Mucosa of gallbladder (tissue), 1 donor: ENCODE data around the gene ITGB4. TPM values are rescaled to one million over a fixed set of nuclear protein-coding genes. Genes with fewer than 3 reads are reported as not detected.
A peak's percentile ranks its signal among the peaks of the same experiment; 100 is the strongest.

Source experiments
- DNase-seq: peaks from one replicate; pipeline ENCODE4 v3.0.0-alpha.2; 2020; ENCODE audit warnings: low spot score
- total RNA-seq: library from RNA; stranded (reverse); gene quantifications from one replicate; pipeline ENCODE4 v1.2.1, GENCODE V29; 2021
- donor health status: DM: no; HTN: no; CAD: no.

ITGB4 gene
- total RNA-seq, 1 donor from 2014 or later = 317 TPM

GRCh38 chr17:75697651-75698291, 23.5 kb upstream of the ITGB4 start:
- no peak for DNase-seq

- DNase-seq = no peak
Observed at GRCh38 chr17:75698659-75699058, 22.6 kb upstream of the ITGB4 start.

GRCh38 chr17:75701288-75701687, 20.0 kb upstream of the ITGB4 start:
- no peak for DNase-seq

GRCh38 chr17:75703191-75703590, 18.1 kb upstream of the ITGB4 start:
- no peak for DNase-seq

- DNase-seq = no peak
Observed at GRCh38 chr17:75703591-75703990, 17.7 kb upstream of the ITGB4 start.

GRCh38 chr17:75704963-75705875, 16.0 kb upstream of the ITGB4 start:
- no peak for DNase-seq

DNA sequence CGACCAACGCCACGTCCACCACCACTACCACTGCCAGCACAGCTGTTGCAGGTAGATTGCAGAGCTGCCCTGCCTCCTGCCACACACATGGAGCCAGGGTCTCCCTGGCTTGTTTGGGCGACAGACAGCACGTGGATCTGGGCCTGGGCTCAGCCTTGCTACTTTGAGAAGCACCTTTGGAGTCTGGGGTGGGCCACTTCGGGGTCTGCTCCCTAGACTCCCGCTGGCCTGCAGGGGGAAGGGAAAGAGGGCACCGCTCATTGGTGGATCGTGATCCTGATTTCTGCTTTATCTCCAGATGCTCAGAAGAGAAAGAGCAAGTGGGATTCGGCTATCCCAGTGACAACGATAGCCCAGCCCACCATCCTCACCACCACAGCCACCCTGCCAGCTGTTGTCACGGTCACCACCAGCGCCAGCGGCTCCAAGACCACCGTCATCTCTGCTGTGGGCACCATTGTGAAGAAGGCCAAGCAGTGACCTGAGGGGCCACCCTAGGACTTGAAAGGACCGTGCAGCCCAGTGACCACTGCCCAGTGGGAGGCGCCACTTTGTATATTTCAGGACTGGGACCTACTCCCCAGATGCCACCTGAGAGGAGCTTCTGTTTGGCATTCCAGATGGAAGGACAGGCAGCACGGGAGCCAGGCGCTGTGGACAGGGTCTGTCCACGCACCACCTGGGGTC, 15.1 kb upstream of the ITGB4 start:
- no peak for DNase-seq

DNA sequence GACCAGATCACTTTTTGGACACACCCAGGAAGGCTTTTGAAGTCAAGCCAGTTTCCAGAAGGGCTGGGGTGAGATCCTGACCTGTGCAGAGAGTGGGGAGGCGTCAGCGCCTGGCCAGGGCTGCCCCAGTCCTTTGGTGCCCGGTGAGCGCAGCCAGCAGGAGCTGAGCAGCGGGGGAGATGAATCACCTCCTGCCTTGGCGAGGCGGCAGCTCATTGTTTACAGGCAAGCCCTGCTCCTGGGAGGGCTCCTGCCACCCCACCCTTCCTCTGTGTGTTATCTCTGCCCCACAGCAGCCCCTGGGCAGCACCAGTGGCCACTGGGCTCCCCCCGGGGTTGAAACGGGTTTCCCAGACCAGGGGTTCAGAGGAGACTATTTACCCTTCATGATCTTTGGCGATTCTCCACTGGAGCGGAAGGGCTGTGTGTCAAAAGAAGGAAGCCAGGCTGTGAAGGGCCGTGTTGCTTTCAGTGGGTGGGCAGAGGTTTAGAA, 14.1 kb upstream of the ITGB4 start:
- DNase-seq = peak; percentile 71

GRCh38 chr17:75712446-75712845, 8.8 kb upstream of the ITGB4 start:
- no peak for DNase-seq

GRCh38 chr17:75719732-75720131, 1.5 kb upstream of the ITGB4 start:
- DNase-seq = no peak

DNA sequence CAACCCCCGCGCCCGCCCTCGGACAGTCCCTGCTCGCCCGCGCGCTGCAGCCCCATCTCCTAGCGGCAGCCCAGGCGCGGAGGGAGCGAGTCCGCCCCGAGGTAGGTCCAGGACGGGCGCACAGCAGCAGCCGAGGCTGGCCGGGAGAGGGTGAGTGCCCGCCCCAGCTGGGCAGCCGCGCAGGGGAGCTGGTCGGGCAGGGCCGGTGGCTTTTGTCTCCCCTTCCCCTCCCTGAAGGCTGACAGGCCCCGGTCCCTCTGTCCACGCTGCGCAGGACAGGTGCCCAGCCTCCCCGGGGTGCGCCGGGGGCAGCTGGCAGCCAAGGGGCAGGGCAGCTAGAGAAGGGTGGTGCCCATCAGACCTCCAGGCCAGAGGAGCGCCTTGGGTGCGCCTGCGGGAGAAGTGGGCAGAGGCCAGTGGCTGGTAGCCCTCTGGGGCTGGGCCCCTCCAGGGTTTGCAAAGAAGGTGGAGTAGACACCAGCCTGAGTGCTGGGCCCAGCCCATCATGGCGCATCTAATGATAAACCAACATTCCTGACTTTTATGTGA, 278 bp downstream of the ITGB4 start:
- DNase-seq = no peak

- DNase-seq = peak; percentile 24
Observed at GRCh38 chr17:75722076-75722475, 817 bp downstream of the ITGB4 start.

DNA sequence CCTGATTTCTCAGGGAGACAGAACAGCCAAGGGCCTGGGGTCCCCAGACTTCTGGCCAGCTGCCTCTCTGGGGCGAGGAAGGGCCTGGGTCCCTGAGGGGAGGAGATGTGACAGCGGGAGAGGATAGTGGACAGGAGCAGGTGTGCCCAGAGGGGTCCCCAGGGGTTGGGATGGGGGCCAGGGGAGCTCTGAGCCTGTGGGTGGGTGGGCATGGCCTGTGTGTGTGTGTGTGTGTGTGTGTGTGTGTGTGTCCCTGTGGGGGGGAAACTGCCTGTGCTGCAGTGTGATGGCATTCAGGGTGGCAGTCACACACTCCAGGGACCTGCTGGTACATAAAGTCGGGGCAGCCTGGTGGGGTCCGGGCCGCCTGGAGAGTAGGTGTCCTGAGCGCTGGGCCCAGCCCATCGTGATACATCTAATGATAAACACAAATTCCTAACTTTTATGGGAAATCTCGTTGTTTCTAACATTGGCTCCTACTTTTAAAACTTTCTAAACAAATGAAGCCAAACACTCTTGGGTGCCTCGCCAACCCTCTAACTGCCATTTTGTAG, 1.4 kb downstream of the ITGB4 start:
- DNase-seq = no peak

DNA sequence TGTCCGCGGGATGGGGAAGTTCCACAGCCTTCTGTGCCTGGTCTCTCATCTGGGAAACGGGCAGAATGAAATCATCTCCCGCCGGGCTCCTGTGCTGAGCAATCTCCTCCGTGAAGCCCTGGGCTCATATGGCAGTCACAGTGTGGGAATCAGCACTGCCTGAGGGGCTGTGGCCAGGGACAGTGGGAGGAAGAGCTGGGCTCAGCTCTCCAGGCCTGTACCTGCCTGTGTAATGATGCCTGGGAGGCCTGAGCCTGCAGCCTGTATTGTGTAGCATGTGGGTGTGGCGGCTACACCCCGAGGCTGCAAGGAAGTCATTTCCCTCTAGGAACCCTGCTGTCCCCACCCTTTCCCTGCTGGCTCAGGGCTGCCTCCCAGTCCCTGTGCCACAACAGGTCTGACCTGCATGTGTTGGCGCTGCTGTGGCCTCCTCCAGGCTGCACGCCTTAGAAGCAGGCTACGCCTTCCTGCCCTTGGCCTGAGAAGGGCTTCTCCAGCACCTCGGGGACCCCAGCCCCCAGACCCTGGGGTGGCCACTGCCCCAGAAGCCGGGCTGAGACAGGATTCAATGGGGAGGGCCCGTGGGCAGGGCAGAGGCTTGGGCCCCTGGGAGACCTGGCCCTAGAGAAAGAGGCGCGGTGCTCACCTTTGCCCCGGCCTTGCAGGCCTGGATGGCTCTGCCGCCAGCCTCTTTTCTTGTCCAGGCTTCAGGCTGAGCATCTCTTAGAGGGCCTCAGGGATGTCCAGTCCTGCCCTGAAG, 2.1 kb downstream of the ITGB4 start:
- peak; percentile 81 for DNase-seq

DNA sequence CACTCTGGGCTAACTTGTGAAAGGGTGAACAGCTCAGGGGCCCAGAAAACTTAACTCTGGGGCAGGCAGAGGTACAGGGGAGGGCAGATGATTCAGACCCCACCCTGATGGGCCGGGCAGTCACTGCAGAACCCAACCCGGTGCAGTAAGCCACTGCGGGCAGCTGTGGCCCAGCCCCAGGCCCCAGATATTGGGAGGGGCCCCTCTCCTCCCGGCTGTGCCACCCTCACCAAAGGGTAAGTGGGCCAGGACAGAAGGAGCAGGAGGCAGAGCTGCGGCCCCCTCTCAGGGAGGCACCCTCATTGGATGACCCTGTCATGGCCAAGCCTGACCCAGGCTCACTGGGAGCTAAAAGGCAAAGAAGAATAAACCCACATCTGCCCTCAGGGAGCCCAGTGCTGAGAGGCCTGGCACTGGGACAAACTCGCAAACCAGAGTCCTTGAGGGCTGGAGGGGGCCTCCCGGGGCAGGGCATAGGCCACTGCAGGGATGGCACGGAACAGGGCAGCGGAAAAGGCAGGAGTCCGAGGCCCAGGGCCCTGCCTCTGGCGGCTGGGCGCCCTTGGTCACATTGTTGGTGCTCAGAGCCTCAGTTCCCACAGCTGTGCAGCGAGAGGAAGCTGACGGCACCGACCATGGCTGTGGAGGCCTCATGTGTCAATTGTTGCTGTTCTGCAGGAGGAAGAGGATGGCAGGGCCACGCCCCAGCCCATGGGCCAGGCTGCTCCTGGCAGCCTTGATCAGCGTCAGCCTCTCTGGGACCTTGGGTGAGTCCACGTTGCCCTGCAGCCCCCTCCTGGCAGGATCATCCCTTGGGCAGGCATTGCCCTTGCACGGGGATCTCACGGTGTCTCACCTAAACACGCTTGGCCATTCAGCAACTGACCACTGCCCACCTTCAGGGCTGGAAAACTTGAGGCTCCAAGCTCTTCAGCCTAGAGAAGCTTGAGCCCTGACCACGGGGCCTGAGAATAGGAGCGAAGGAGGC, 3.1 kb downstream of the ITGB4 start:
- DNase-seq = no peak

- no peak for DNase-seq
Observed at GRCh38 chr17:75725504-75725903, 4.2 kb downstream of the ITGB4 start.

GRCh38 chr17:75727391-75727790, 6.1 kb downstream of the ITGB4 start:
- DNase-seq = no peak

GRCh38 chr17:75729351-75729750, 8.1 kb downstream of the ITGB4 start:
- no peak for DNase-seq

GRCh38 chr17:75730065-75730464, 8.8 kb downstream of the ITGB4 start:
- no peak for DNase-seq
